NT2/D1 (cell line): ENCODE measurements around the gene PARD3.

Source experiments
- SUZ12 ChIP-seq: IDR thresholded peaks from 2 replicates; pipeline ENCODE4 v1.6.1; 2011; ENCODE audit not compliant: insufficient read length, insufficient read depth; ENCODE audit errors: extremely low read depth
- YY1 ChIP-seq: IDR thresholded peaks from 2 replicates; pipeline ENCODE4 v1.6.1; 2011; ENCODE audit not compliant: insufficient read length, insufficient read depth
- ZNF274 ChIP-seq: IDR thresholded peaks from 2 replicates; pipeline ENCODE4 v1.6.1; 2011; ENCODE audit warnings: mild to moderate bottlenecking, low read depth, low read length

DNA sequence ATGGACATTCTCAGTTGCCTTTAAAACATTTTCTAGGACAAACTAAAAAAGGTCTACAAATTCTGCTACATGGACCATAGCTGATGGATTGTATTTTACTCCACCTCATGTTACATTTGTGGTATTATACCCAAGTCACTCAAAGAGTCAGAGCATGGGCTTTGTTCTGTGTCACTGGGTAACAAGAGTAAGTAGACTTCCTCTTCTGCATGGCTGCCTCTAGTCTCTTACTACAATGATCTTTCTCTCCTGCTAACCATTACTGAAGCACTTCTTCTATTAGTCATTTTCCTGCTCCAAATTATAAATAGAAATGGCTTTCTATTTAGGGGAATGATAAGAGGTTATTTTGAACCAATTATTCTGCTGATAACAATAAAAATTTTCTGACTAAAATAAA lies 753.3 kb downstream of the PARD3 start:
- TF ChIP-seq ZNF274 (no peak), YY1 (no peak), SUZ12 (no peak)
